CD14-positive monocyte (primary cell): ENCODE data around the gene PKHD1. TPM values are rescaled to one million over a fixed set of nuclear protein-coding genes. Genes with fewer than 3 reads are reported as not detected.
A peak's percentile ranks its signal among the peaks of the same experiment; 100 is the strongest.

Source experiments
- DNase-seq, 3 donors: peaks; one replicate each; pipeline ENCODE4 v3.0.0-alpha.2; 2011 to 2022
- H2AFZ ChIP-seq: 2 replicates; pipeline ENCODE4 v1.6.0; 2012; ENCODE audit warnings: mild to moderate bottlenecking, low read depth, low read length, inconsistent platforms; ENCODE audit not compliant: insufficient read depth, poor library complexity, severe bottlenecking
- H3K27ac ChIP-seq, 2 donors: 1 replicate in 1 of 2; 2 replicates in 1 of 2; pipeline ENCODE4 v1.5.1; 2012 to 2013; ENCODE audit warnings: low read length in 2 of 2, control low read depth in 1 of 2, inconsistent platforms in 1 of 2, low read depth in 1 of 2, mild to moderate bottlenecking in 1 of 2
- H3K27me3 ChIP-seq, 2 donors: one replicate each; pipeline versions ENCODE4 v1.6.0 to v1.6.1; 2011 to 2013; ENCODE audit warnings: low read length in 2 of 2; ENCODE audit not compliant: control insufficient read depth in 2 of 2, insufficient read depth in 2 of 2
- H3K36me3 ChIP-seq, 2 donors: replicated peaks in 1 of 2; 1 replicate in 1 of 2; 2 replicates in 1 of 2; pipeline versions ENCODE4 v1.5.1 to v1.6.1; 2012 to 2013; ENCODE audit warnings: low read length in 2 of 2, control low read depth in 1 of 2, inconsistent platforms in 1 of 2, mild to moderate bottlenecking in 1 of 2; ENCODE audit not compliant: insufficient read depth in 2 of 2, control insufficient read depth in 1 of 2
- H3K4me1 ChIP-seq, 2 donors: 1 replicate in 1 of 2; 2 replicates in 1 of 2; pipeline versions ENCODE4 v1.5.1 to v1.6.1; 2012 to 2013; ENCODE audit warnings: low read length in 2 of 2, control low read depth in 1 of 2, inconsistent platforms in 1 of 2, mild to moderate bottlenecking in 1 of 2, moderate library complexity in 1 of 2; ENCODE audit not compliant: insufficient read depth in 2 of 2, control insufficient read depth in 1 of 2
- H3K4me2 ChIP-seq: replicated peaks from 2 replicates; pipeline ENCODE3; 2012; ENCODE audit warnings: low read length, moderate library complexity, mild to moderate bottlenecking; ENCODE audit not compliant: poor library complexity, severe bottlenecking; ENCODE audit errors: extremely low read depth
- H3K4me3 ChIP-seq, 3 experiments: fragments of 200-600 bp in 1 of 3; sonication (generic) in 1 of 3; replicated peaks in 1 of 3; 1 replicate in 2 of 3; 2 replicates in 1 of 3; pipeline ENCODE4 v1.5.1; 2011 to 2013; ENCODE audit warnings: low read length in 3 of 3, mild to moderate bottlenecking in 3 of 3, control low read depth in 2 of 3, low read depth in 2 of 3, inconsistent platforms in 1 of 3, moderate library complexity in 1 of 3
- H3K79me2 ChIP-seq: 2 replicates; pipeline ENCODE4 v1.6.0; 2012; ENCODE audit warnings: mild to moderate bottlenecking, control low read depth, inconsistent platforms, low read length, moderate library complexity; ENCODE audit not compliant: insufficient read depth
- H3K9ac ChIP-seq: 2 replicates; pipeline ENCODE4 v1.6.0; 2017; ENCODE audit warnings: low read length, mild to moderate bottlenecking; ENCODE audit not compliant: insufficient read depth, poor library complexity, severe bottlenecking
- H3K9me3 ChIP-seq, 2 donors: replicated peaks in 1 of 2; 1 replicate in 1 of 2; 2 replicates in 1 of 2; pipeline versions ENCODE4 v1.5.1 to v1.6.1; 2012 to 2013; ENCODE audit warnings: low read length in 2 of 2, control low read depth in 1 of 2; ENCODE audit not compliant: control insufficient read depth in 1 of 2, insufficient read depth in 1 of 2
- H4K20me1 ChIP-seq: 2 replicates; pipeline ENCODE4 v1.6.0; 2012; ENCODE audit warnings: mild to moderate bottlenecking, low read length, control low read depth, moderate library complexity; ENCODE audit not compliant: insufficient read depth
- H3K27ac Mint-ChIP-seq, 7 donors: one replicate each; pipeline ENCODE4 v1.8.0; 2020; ENCODE audit warnings: mild to moderate bottlenecking in 7 of 7, mixed read lengths in 7 of 7, moderate library complexity in 6 of 7, inconsistent platforms in 2 of 7
- H3K27me3 Mint-ChIP-seq, 3 donors: one replicate each; pipeline ENCODE4 v1.8.0; 2021 to 2022; ENCODE audit warnings: low read depth in 3 of 3, mild to moderate bottlenecking in 3 of 3, mixed read lengths in 3 of 3, moderate library complexity in 3 of 3, inconsistent platforms in 1 of 3
- H3K36me3 Mint-ChIP-seq, 2 donors: one replicate each; pipeline ENCODE4 v1.8.0; 2020; ENCODE audit warnings: mixed read lengths in 2 of 2, inconsistent platforms in 1 of 2, mild to moderate bottlenecking in 1 of 2
- H3K4me1 Mint-ChIP-seq: one replicate; pipeline ENCODE4 v1.8.0; 2020; ENCODE audit warnings: mild to moderate bottlenecking, mixed read lengths
- H3K4me3 Mint-ChIP-seq, 2 donors: one replicate each; pipeline ENCODE4 v1.8.0; 2020; ENCODE audit warnings: mild to moderate bottlenecking in 2 of 2, mixed read lengths in 2 of 2, moderate library complexity in 1 of 2
- H3K9me3 Mint-ChIP-seq, 7 donors: one replicate each; pipeline ENCODE4 v1.8.0; 2020 to 2022; ENCODE audit warnings: mixed read lengths in 7 of 7, mild to moderate bottlenecking in 6 of 7, moderate library complexity in 6 of 7, inconsistent platforms in 2 of 7
- CTCF ChIP-seq: fragments of 200-600 bp; IDR thresholded peaks from one replicate; pipeline ENCODE4 v1.8.0; 2022; ENCODE audit warnings: antibody characterized with exemption, mild to moderate bottlenecking
- WGBS: methylation state at CpG from one replicate; pipeline ENCODE4 v1.1.5; 2013; ENCODE audit warnings: missing lambda C conversion rate; ENCODE audit not compliant: insufficient coverage; 5-methylcytosine and 5-hydroxymethylcytosine counted together
- intact Hi-C, 2 donors: fragments of 100-400 bp; cut with micrococcal nuclease; formaldehyde crosslinking; loops; one replicate each; pipeline versions ENCODE4 v1.15.0 to v1.15.1; 2023
- polyA plus RNA-seq, 3 donors: library from polyadenylated mRNA; depleted of rRNA in 1 of 3; unstranded in 2 of 3; stranded (reverse) in 1 of 3; fragments of 300-500 nt in 2 of 3; fragments of >200 nt in 1 of 3; fragmentation: Illumina TruSeq in 2 of 3; gene quantifications; 1 replicate in 2 of 3; 2 replicates in 1 of 3; pipeline ENCODE4 v1.2.3, GENCODE V29; 2012 to 2021

PKHD1 gene
- polyA plus RNA-seq, 3 donors, result not detected

GRCh38 chr6:52020945-52021570 is 66.4 kb downstream of the PKHD1 start:
- intact Hi-C loops, result loop anchor here (10.0 kb wide), 1 partner anchor 1206 kb away; the partner anchor contains the start of gene TFAP2B (in 2 of the 2)
- Histone ChIP-seq H3K9me3 (no peaks in the 10 kb centered on the region), H3K4me2 (no peak overlapping the region), H3K79me2 (no peaks in the 10 kb centered on the region), H3K4me3 (no peak overlapping the region), H3K4me1 (no peaks in the 10 kb centered on the region), H3K9ac (no peak overlapping the region), H3K27me3 (no peaks in the 10 kb centered on the region), H3K27ac (no peak overlapping the region), H3K36me3 (no peaks in the 10 kb centered on the region), H4K20me1 (no peaks in the 10 kb centered on the region), H2AFZ (no peak overlapping the region)
- Mint-ChIP-seq H3K27ac (no peak overlapping the region), H3K4me1 (no peaks in the 10 kb centered on the region), H3K9me3 (no peaks in the 10 kb centered on the region), H3K27me3 (peaks cover 0 to 3% (median 2%) of the 10 kb centered on the region in 3 donors), H3K36me3 (no peaks in the 10 kb centered on the region), H3K4me3 (no peak overlapping the region)
- DNase-seq, result peak in 2 of 3 donors; percentile 5 to 38
- TF ChIP-seq CTCF, result peak; percentile 94
- WGBS, result no CpG with 5 or more reads among the region's 2 CpGs

- H3K36me3 ChIP-seq, result no peaks in the 10 kb centered on the region
- intact Hi-C loops, result loop anchor here (10.0 kb wide), 2 partner anchors 165 to 1205 kb away; partner anchors contain the start of gene TFAP2B (in 2 of the 2)
- no peak overlapping the region for H3K4me3 ChIP-seq
- Mint-ChIP-seq H3K36me3 (no peaks in the 10 kb centered on the region), H3K27ac (no peak overlapping the region), H3K9me3 (no peaks in the 10 kb centered on the region), H3K4me3 (no peak overlapping the region), H3K27me3 (peaks cover 0 to 3% (median 2%) of the 10 kb centered on the region in 3 donors), H3K4me1 (no peaks in the 10 kb centered on the region)
- no peak overlapping the region for H3K9ac ChIP-seq
- H3K4me1 ChIP-seq, result no peaks in the 10 kb centered on the region
- H2AFZ ChIP-seq, result no peak overlapping the region
- no peaks in the 10 kb centered on the region for H3K27me3 ChIP-seq
- no peak for DNase-seq
- H3K27ac ChIP-seq, result no peak overlapping the region
- no peaks in the 10 kb centered on the region for H3K9me3 ChIP-seq
- WGBS, result no CpG with 5 or more reads among the region's 5 CpGs
- H4K20me1 ChIP-seq, result no peaks in the 10 kb centered on the region
- no peaks in the 10 kb centered on the region for H3K79me2 ChIP-seq
- H3K4me2 ChIP-seq, result no peak overlapping the region
- TF ChIP-seq CTCF, result no peak
These were observed 67.5 kb downstream of the PKHD1 start for GRCh38 chr6:52019881-52020280.
